Myocyte (in vitro differentiated cells): ENCODE data around the gene SLX1A. TPM values are rescaled to one million over a fixed set of nuclear protein-coding genes. Genes with fewer than 3 reads are reported as not detected.
"Not testable (repeated sequence)": the region's sequence is repeated elsewhere in the genome, so short reads cannot be mapped to it uniquely, and the experiment has no call there.

Experiments used
- DNase-seq: peaks from one replicate; pipeline ENCODE4 v3.0.0-alpha.2; 2012; ENCODE audit warnings: low read depth
- total RNA-seq: library from RNA; depleted of rRNA; stranded (reverse); fragments of >200 nt; gene quantifications from 2 replicates; pipeline ENCODE4 v1.2.3, GENCODE V29; 2014

The SLX1A gene
- total RNA-seq, 1 donor from 2014 or later, result 12.7 TPM

DNA sequence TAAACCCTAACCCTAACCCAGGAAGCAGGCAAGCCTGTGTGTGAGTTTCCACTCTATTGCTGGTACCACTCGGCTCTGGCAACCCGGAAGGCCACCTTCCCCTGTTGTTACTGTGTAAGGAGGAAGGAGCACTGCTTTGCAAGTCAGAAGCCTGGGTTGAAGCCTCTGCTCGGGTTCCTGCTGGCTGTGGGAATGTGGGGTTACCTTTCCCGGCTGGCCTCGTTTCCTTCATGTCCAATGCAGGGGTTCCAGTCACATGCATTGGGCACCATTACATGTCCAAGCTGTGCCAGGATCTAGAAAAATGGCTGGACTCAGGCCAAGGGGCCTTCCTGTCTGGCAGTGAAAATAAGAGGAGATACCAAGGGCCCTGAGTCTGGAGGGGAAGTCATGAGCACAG, 23.4 kb downstream of the SLX1A start:
- DNase-seq, result not testable (repeated sequence)

Other genes with a start within 250 kb of the SLX1A start
- 89.8 and 92.2 TPM in 2 replicates for gene TMEM219, start 231.8 kb upstream of the SLX1A start, total RNA-seq
- gene TAOK2, start 220.0 kb upstream of the SLX1A start, total RNA-seq, result 49.9 and 75.7 TPM in 2 replicates
- 11.9 and 12.7 TPM in 2 replicates for gene HIRIP3, start 198.3 kb upstream of the SLX1A start, total RNA-seq
- 43.8 and 97.6 TPM in 2 replicates for gene INO80E, start 197.6 kb upstream of the SLX1A start, total RNA-seq
- gene DOC2A, start 182.8 kb upstream of the SLX1A start, total RNA-seq, result not detected in 2 replicates
- gene C16orf92, start 170.7 kb upstream of the SLX1A start, total RNA-seq, result not detected in 2 replicates
- 0.21 and 1.0 TPM in 2 replicates for gene TLCD3B, start 162.6 kb upstream of the SLX1A start, total RNA-seq
- 2,927 and 3,693 TPM in 2 replicates for gene ALDOA, start 128.1 kb upstream of the SLX1A start, total RNA-seq
- 79.8 and 80.3 TPM in 2 replicates for gene PPP4C, start 117.9 kb upstream of the SLX1A start, total RNA-seq
- gene TBX6, start 102.0 kb upstream of the SLX1A start, total RNA-seq, result 0.45 and 1.4 TPM in 2 replicates
- gene YPEL3, start 97.7 kb upstream of the SLX1A start, total RNA-seq, result 41.3 and 52.2 TPM in 2 replicates
- 0.24 and 0.47 TPM in 2 replicates for gene GDPD3, start 80.3 kb upstream of the SLX1A start, total RNA-seq
- 13.7 and 20.9 TPM in 2 replicates for gene MAPK3, start 70.7 kb upstream of the SLX1A start, total RNA-seq
- gene CORO1A, start 10.3 kb upstream of the SLX1A start, total RNA-seq, result 0.21 and 1.5 TPM in 2 replicates
- 66.2 and 236 TPM in 2 replicates for gene BOLA2B, start 209 bp upstream of the SLX1A start, total RNA-seq
- gene SULT1A3, start 5.4 kb downstream of the SLX1A start, total RNA-seq, result 1.3 and 3.0 TPM in 2 replicates
- gene NPIPB13, start 54.6 kb downstream of the SLX1A start, total RNA-seq, result 1.7 and 2.4 TPM in 2 replicates
- gene CD2BP2, start 161.4 kb downstream of the SLX1A start, total RNA-seq, result 41.1 and 51.1 TPM in 2 replicates
- 40.3 and 50.5 TPM in 2 replicates for gene TBC1D10B, start 176.6 kb downstream of the SLX1A start, total RNA-seq
- 6,226 and 7,274 TPM in 2 replicates for gene MYL11, start 180.9 kb downstream of the SLX1A start, total RNA-seq
- gene SEPTIN1, start 188.7 kb downstream of the SLX1A start, total RNA-seq, result 0.13 TPM in 1 of 2 replicates, not detected in the other
- gene ZNF48, start 201.5 kb downstream of the SLX1A start, total RNA-seq, result 13.2 and 20.8 TPM in 2 replicates
- gene ZNF771, start 213.7 kb downstream of the SLX1A start, total RNA-seq, result 27.7 and 33.6 TPM in 2 replicates
- gene DCTPP1, start 236.2 kb downstream of the SLX1A start, total RNA-seq, result 8.6 and 12.5 TPM in 2 replicates